GM10248 (cell line): ENCODE measurements around the gene KCNQ5.
A peak's percentile ranks its signal among the peaks of the same experiment; 100 is the strongest.
"Not testable (repeated sequence)": the region's sequence is repeated elsewhere in the genome, so short reads cannot be mapped to it uniquely, and the experiment has no call there.

Experiments
- CTCF ChIA-PET: fragments of 300-600 bp; sonication (Branson Sonifier 250); formaldehyde crosslinking; extraction: SDS; loops from one replicate; lab custom pipeline; 2021; ENCODE audit warnings: antibody characterized with exemption; lab: Yijun Ruan, JAX
- POLR2A ChIA-PET: fragments of 350-650 bp; sonication (Branson Sonifier 250); formaldehyde crosslinking; extraction: SDS; loops from one replicate; lab custom pipeline; 2020; ENCODE audit warnings: antibody characterized with exemption; lab: Yijun Ruan, JAX
- DNase-seq: peaks from one replicate; pipeline ENCODE4 v3.0.0; 2012; ENCODE audit errors: extremely low spot score
- CTCF ChIP-seq: IDR thresholded peaks from 2 replicates; pipeline ENCODE4 v1.5.1; 2012; ENCODE audit warnings: mild to moderate bottlenecking, low read depth; ENCODE audit errors: extremely low read depth, missing control alignments, control extremely low read depth

KCNQ5 gene

GRCh38 chr6:73176057-73176456, 554.2 kb downstream of the KCNQ5 start:
- no peak for DNase-seq
- no peak for TF ChIP-seq CTCF
- POLR2A ChIA-PET, result no interaction called here
- CTCF ChIA-PET, result interaction anchor here (0.8 to 0.9 kb wide), 2 partner anchors 12 to 764 kb away, joined by 3 to 5 read pairs; no protein-coding TSS in a partner anchor

GRCh38 chr6:73177221-73177944, 555.5 kb downstream of the KCNQ5 start:
- ChIA-PET POLR2A (no interaction called here), CTCF (interaction anchor here (1.2 to 2.6 kb wide), 5 partner anchors 14 to 766 kb away, joined by 3 to 19 read pairs (median 6); no protein-coding TSS in a partner anchor)
- TF ChIP-seq CTCF, result no peak
- no peak for DNase-seq

DNA sequence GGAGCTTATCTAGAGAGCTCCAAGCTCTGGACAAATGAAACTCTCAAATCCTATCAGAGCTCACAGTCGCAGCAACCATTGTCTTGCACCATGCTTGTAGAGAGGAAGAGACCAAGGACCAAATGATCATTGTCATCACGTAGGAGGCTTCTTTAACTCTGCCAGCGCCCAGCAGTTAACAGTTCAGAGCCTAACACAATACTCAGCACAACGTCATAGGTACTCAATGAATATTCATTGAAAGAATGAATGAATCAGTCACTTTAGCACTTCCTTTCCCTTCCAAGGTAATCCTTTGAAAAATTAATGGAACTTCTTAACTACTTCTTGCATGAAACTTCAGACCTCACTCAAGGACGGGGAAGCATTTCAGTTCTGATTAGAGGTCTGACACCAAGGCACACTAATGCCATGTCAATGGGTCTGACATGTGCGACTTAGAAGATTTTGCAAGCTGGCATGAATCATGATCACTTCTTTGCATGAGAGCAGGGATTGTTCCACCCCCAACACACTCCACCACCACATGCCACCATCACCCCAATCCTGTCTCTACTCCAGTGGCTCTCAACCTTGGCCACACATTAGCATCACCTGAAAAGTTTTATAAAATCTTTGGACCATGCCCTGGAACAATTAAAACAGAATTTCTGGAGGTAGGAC, 558.3 kb downstream of the KCNQ5 start:
- POLR2A ChIA-PET, result no interaction called here
- DNase-seq, result no peak
- CTCF ChIA-PET, result interaction anchor here (0.8 to 1.7 kb wide), 13 partner anchors 8 to 768 kb away, joined by 3 to 19 read pairs (median 3); no protein-coding TSS in a partner anchor
- TF ChIP-seq CTCF, result no peak

- POLR2A ChIA-PET, result no interaction called here
These were observed 559.1 kb downstream of the KCNQ5 start for GRCh38 chr6:73180763-73181619.

DNA sequence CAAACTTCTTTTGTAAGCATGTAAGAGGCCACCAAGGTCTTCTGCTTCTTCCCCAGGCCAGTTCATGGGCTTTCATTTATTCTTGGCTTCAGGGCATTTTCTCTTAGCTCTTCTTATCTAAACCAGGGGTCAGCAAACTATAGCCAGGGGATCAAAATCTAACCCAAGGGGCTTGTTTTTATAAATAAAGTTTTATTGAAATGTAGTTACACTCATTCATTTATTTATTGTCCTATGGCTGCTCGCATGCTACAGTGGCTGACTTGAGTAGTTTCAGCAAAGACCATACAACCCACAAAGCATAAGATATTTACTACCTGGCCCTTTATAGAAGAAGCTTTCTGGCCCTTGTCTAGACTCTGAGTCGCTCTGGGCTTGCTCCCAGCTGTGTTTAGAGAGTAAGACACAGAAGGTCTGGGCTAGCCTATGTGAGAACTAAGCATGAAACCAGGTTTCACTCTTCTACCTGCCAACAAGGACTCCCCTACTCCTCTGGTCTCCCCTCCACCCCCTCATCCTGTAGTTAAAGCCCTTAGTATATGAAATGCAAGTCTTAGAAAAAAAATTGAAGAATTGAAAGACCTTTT, 560.2 kb downstream of the KCNQ5 start:
- CTCF ChIA-PET, result interaction anchor here (0.7 to 2.7 kb wide), 14 partner anchors 8 to 771 kb away, joined by 3 to 30 read pairs (median 3); no protein-coding TSS in a partner anchor
- DNase-seq, result no peak
- TF ChIP-seq CTCF, result no peak
- POLR2A ChIA-PET, result no interaction called here

More at GRCh38 chr6:73180763-73181619, 559.1 kb downstream of the KCNQ5 start:
- CTCF ChIA-PET, result interaction anchor here (0.7 to 2.7 kb wide), 17 partner anchors 9 to 770 kb away, joined by 3 to 30 read pairs (median 3); no protein-coding TSS in a partner anchor
- peak; percentile 83 for TF ChIP-seq CTCF
- peak; percentile 56 for DNase-seq

- DNase-seq, CTCF ChIA-PET, POLR2A ChIA-PET: not testable (repeated sequence)
These were observed 571.4 kb downstream of the KCNQ5 start for GRCh38 chr6:73193302-73193701.
